Endometrial microvascular endothelial cells (primary cell): ENCODE results near the gene MLLT10. TPM values are rescaled to one million over a fixed set of nuclear protein-coding genes. Genes with fewer than 3 reads are reported as not detected.

ENCODE experiments used
- in situ Hi-C: cut with HindIII; loops from 2 replicates; pipeline ENCODE4 v1.10.0; 2017; ENCODE audit warnings: low sequenced_read_pairs, low pct_unique_long_range_greater_than_20kb; ENCODE audit errors: inconsistent ontology term
- total RNA-seq: library from RNA; depleted of rRNA; stranded (reverse); fragments of >200 nt; gene quantifications from one replicate; pipeline ENCODE4 v1.2.3, GENCODE V29; 2015; ENCODE audit errors: inconsistent ontology term

The MLLT10 gene
- total RNA-seq, 1 donor from 2014 or later, result 19.2 TPM

- in situ Hi-C loops, result no loop called here
These were observed 235.0 kb downstream of the MLLT10 start for GRCh38 chr10:21769041-21769440.

- in situ Hi-C loops, result no loop called here
These were observed 237.2 kb downstream of the MLLT10 start for GRCh38 chr10:21771219-21771618.

- in situ Hi-C loops, result no loop called here
These were observed 242.9 kb downstream of the MLLT10 start for GRCh38 chr10:21776883-21777282.

DNA sequence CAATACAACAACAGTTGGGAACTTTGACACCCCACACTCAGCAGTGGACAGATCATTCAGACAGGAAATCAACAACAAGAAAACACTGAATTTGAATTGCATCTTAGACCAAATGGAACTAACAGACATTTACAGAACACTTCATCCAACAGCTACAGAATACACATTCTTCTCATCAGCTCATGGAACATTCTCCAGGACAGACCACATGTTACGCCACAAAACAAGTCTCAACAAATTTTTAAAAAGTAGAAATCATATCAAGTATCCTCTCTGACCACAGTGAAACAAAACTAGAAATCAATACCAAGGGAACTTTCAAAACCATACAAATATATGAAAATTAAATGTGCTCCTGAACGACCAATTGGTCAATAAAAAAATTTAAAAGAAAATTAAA, 257.2 kb downstream of the MLLT10 start:
- in situ Hi-C loops, result no loop called here

Other genes with a start within 250 kb of the MLLT10 start
- 0.19 TPM for gene SKIDA1, start 8.6 kb upstream of the MLLT10 start, total RNA-seq